ENCODE measurements around the gene CLCN2. TPM values are rescaled to one million over a fixed set of nuclear protein-coding genes. Genes with fewer than 3 reads are reported as not detected.

The CLCN2 gene
- total and polyA plus RNA-seq, 12 donors: 7.5 to 27.8 (median 14.9) TPM

DNA sequence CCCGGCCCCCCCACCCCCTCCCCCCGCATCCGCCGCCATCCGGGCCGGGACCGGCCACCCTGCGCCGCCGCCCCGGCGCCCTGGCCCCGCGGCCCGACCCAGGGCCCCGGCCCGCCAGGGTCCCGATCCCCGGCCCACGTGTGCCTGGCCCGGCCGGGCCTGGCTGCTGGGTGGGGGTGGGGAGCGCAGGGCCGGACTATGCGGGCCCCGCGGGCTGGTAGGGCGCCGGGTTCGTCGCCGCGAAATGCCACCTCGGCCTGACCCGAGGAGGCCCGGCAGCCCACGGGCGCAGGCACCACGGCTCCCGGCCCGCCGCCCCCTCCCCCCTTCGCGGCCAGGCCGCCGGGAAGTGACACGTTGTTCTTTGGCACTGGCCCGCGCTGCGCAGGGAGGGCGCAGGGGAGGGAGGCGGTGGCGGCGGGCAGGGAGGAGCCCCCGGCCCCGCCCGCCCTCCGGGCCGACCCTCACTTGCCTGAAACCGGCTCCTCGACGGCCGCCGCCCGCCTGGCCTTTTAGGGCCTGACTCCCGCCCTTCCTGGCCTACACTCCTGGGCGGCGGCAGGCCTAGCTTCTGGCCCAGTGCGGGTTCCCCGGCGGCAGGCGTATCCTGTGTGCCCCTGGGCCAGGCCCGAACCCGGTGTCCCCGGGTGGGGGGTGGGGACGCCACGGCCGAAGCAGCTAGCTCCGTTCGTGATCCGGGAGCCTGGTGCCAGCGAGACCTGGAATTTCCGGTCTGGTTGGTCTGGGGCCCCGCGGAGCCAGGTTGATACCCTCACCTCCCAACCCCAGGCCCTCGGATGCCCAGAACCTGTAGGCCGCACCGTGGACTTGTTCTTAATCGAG lies 46.5 kb downstream of the CLCN2 start:
- no peaks in the 10 kb centered on the region for H3K9me3 ChIP-seq (replicated peaks in 1 of 3)
- DNase-seq: peak; percentile 83 to 91 (median 85)
- TF ChIP-seq, protein P1, sequence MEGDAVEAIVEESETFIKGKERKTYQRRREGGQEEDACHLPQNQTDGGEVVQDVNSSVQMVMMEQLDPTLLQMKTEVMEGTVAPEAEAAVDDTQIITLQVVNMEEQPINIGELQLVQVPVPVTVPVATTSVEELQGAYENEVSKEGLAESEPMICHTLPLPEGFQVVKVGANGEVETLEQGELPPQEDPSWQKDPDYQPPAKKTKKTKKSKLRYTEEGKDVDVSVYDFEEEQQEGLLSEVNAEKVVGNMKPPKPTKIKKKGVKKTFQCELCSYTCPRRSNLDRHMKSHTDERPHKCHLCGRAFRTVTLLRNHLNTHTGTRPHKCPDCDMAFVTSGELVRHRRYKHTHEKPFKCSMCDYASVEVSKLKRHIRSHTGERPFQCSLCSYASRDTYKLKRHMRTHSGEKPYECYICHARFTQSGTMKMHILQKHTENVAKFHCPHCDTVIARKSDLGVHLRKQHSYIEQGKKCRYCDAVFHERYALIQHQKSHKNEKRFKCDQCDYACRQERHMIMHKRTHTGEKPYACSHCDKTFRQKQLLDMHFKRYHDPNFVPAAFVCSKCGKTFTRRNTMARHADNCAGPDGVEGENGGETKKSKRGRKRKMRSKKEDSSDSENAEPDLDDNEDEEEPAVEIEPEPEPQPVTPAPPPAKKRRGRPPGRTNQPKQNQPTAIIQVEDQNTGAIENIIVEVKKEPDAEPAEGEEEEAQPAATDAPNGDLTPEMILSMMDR (IDR thresholded peaks at IDR 0.05): peak in 1 of 6 experiments; percentile 3
- TF ChIP-seq POLR2A (IDR thresholded peaks at IDR 0.05): peak; percentile 4 to 46
- intact Hi-C loops (cut with DNase I): no loop called here
- peak overlapping the region; percentile 49 to 99 (median 92) for H3K4me3 ChIP-seq
- H3K4me1 ChIP-seq (replicated peaks in 1 of 2): peaks cover 37 to 46% of the 10 kb centered on the region in 2 donors
- peak overlapping the region; percentile 94 to 100 (median 96) for H3K27ac ChIP-seq
- peaks cover 0 to 25% of the 10 kb centered on the region in 2 donors for H3K36me3 ChIP-seq (replicated peaks in 1 of 2)
- no peaks in the 10 kb centered on the region for H3K27me3 ChIP-seq
- WGBS, 4 donors: 0 to 1% (median 0%) methylated on average over 14 to 84 of the region's 89 CpGs

DNA sequence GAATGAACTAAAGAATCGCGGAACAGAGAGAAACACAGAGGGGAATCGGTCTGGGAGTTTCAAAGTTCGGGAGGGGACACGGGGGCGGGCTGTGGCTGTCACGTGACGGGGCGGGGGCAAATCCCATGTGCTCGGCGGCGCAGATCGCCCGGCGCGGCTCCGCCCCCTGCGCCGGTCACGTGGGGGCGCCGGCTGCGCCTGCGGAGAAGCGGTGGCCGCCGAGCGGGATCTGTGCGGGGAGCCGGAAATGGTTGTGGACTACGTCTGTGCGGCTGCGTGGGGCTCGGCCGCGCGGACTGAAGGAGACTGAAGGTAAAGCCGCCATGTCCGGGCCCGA lies 47.1 kb downstream of the CLCN2 start, which contains the start of gene EIF4G1:
TSS of gene EIF4G1 (plus strand) at position 244 of the 337 bp plus-strand sequence. CDS start 1,191 bp downstream, outside the sequence.
- Histone ChIP-seq H3K27ac (peak within 1 kb of the TSS; percentile 94 to 100 (median 96)), H3K36me3 (replicated peaks in 1 of 2) (peaks cover 0 to 25% of the 10 kb centered on the region in 2 donors), H3K4me1 (replicated peaks in 1 of 2) (peaks cover 33 to 40% of the 10 kb centered on the region in 2 donors), H3K9me3 (replicated peaks in 1 of 3) (no peaks in the 10 kb centered on the region), H3K27me3 (no peaks in the 10 kb centered on the region), H3K4me3 (peak within 1 kb of the TSS; percentile 49 to 99 (median 92))
- intact Hi-C loops (cut with DNase I): no loop called here
- 0 to 1% (median 0%) methylated on average over 2 to 40 of the region's 40 CpGs for WGBS, 4 donors
- DNase-seq: peak; percentile 94 to 97 (median 96)
- TF ChIP-seq POLR2A (IDR thresholded peaks at IDR 0.05): peak in 1 of 2 donors; percentile 88
- TF ChIP-seq, protein P1 (IDR thresholded peaks at IDR 0.05): no peak

DNA sequence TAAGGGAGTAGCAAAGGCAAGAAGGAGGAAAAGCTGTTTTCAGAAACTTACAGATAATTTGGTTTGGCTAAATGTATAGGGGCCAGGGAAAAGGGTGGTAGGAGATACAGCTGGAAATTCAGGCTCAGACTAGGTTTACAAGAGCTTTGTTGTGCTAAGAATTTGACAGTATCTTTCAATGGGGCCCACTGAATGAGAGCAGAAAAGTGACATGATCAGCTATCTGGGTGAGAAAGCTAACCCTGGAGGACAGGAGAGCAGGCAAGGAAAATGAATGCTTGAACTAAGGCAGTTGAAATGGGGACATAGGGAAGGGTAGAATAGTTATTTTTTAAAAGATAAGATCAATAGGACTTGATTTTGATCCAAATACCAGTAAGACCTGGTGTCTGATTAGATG lies 49.8 kb downstream of the CLCN2 start:
- intact Hi-C loops (cut with DNase I): no loop called here
- Histone ChIP-seq H3K27me3 (no peaks in the 10 kb centered on the region), H3K4me1 (replicated peaks in 1 of 2) (peaks cover 9 to 15% of the 10 kb centered on the region in 2 donors), H3K27ac (no peak overlapping the region), H3K36me3 (replicated peaks in 1 of 2) (peaks cover 0 to 25% of the 10 kb centered on the region in 2 donors), H3K9me3 (replicated peaks in 1 of 3) (no peaks in the 10 kb centered on the region), H3K4me3 (no peak overlapping the region)
- no peak for TF ChIP-seq POLR2A (IDR thresholded peaks at IDR 0.05)
- TF ChIP-seq, protein P1 (IDR thresholded peaks at IDR 0.05): no peak
- no peak for DNase-seq

DNA sequence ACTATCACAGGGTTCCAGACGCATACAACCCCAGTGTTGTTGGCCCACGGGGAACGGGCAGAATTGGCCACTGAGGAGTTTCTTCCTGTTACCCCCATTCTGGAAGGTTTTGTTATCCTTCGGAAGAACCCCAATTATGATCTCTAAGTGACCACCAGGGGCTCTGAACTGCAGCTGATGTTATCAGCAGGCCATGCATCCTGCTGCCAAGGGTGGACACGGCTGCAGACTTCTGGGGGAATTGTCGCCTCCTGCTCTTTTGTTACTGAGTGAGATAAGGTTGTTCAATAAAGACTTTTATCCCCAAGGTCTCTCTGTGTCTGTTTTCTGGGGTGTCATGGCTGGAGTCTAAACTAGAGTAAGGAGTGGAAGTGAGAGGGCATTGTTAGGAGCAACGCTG lies 52.7 kb downstream of the CLCN2 start:
- intact Hi-C loops (cut with DNase I): loop anchor here in 1 of 2 donors (5.0 kb wide), 1 partner anchor 34 kb away; no protein-coding TSS in a partner anchor
- H3K27ac ChIP-seq: no peak overlapping the region
- H3K27me3 ChIP-seq: no peaks in the 10 kb centered on the region
- no peak for DNase-seq
- no peak overlapping the region for H3K4me3 ChIP-seq
- 62 to 73% (median 67%) methylated on average over 7 of the region's 7 CpGs for WGBS, 4 donors
- H3K9me3 ChIP-seq (replicated peaks in 1 of 3): no peaks in the 10 kb centered on the region
- H3K36me3 ChIP-seq (replicated peaks in 1 of 2): peaks cover 0 to 53% of the 10 kb centered on the region in 2 donors
- peaks cover 0 to under 1% of the 10 kb centered on the region in 2 donors for H3K4me1 ChIP-seq (replicated peaks in 1 of 2)
- TF ChIP-seq, protein P1 (IDR thresholded peaks at IDR 0.05): no peak
- TF ChIP-seq POLR2A (IDR thresholded peaks at IDR 0.05): no peak

Data from adrenal gland (tissue), 12 donors.